ENCODE results near the gene JPT1.

- TF ChIP-seq FOXP1 (CRISPR knock-in tag; IDR thresholded peaks at IDR 0.05; ENCODE audit: borderline replicate concordance) (no peak), MAX (CRISPR knock-in tag; IDR thresholded peaks at IDR 0.05) (no peak), TEAD4 (CRISPR knock-in tag; IDR thresholded peaks at IDR 0.05) (no peak), E2F1 (CRISPR knock-in tag; IDR thresholded peaks at IDR 0.05) (no peak), CTCF (IDR thresholded peaks at IDR 0.05) (no peak), ATF2 (CRISPR knock-in tag; IDR thresholded peaks at IDR 0.05; ENCODE audit: borderline replicate concordance, low read depth) (no peak), FOXJ3 (CRISPR knock-in tag; IDR thresholded peaks at IDR 0.05; ENCODE audit: borderline replicate concordance) (no peak), NFYB (CRISPR knock-in tag; conservative IDR thresholded peaks at IDR 0.05; ENCODE audit: low read depth) (no peak), TP53 (CRISPR knock-in tag; IDR thresholded peaks at IDR 0.05) (no peak), MLX (CRISPR knock-in tag; IDR thresholded peaks at IDR 0.05) (no peak)
These were observed 6.3 kb downstream of the JPT1 start for GRCh38 chr17:75147878-75148546.
